Gastrocnemius medialis (tissue), 4 donors: ENCODE measurements around the gene TAOK3.

Experiments used
- CTCF ChIP-seq, 5 experiments: fragments of 450-650 bp in 3 of 5; fragments of 200-600 bp in 2 of 5; sonication (generic) in 2 of 5; IDR thresholded peaks in 4 of 5; conservative IDR thresholded peaks in 1 of 5; 1 replicate in 4 of 5; 2 replicates in 1 of 5; pipeline ENCODE4 v1.5.1; 2016 to 2019; ENCODE audit warnings: antibody characterized with exemption in 5 of 5, mild to moderate bottlenecking in 3 of 5, moderate library complexity in 3 of 5
- POLR2A ChIP-seq, 2 donors: fragments of 450-650 bp; IDR thresholded peaks; one replicate each; pipeline ENCODE4 v1.6.1; 2017; ENCODE audit warnings: antibody characterized with exemption in 2 of 2, mild to moderate bottlenecking in 2 of 2, moderate library complexity in 2 of 2

- no peak for TF ChIP-seq CTCF (IDR thresholded peaks at IDR 0.05 in 4 of 5, conservative IDR thresholded peaks at IDR 0.05 in 1 of 5)
- TF ChIP-seq POLR2A (IDR thresholded peaks at IDR 0.05), result no peak
These were observed 45.3 kb downstream of the TAOK3 start for GRCh38 chr12:118327391-118327790.
